ENCODE results near the gene ZNF165.

ZNF165 gene

GRCh38 chr6:28078836-28079235, 1.5 kb upstream of the ZNF165 start:
- CTCF ChIA-PET = no interaction called here
- TF ChIP-seq FOXM1 (IDR thresholded peaks at IDR 0.05; ENCODE audit: borderline replicate concordance) (no peak), L3MBTL2 (conservative IDR thresholded peaks at IDR 0.05) (no peak), TARDBP (IDR thresholded peaks at IDR 0.05) (no peak), ARNT (IDR thresholded peaks at IDR 0.05) (no peak), ELF4 (IDR thresholded peaks at IDR 0.05) (no peak), SP1 (IDR thresholded peaks at IDR 0.05) (no peak), BHLHE40 (IDR thresholded peaks at IDR 0.05; ENCODE audit: borderline replicate concordance) (no peak), HDGF (IDR thresholded peaks at IDR 0.05; ENCODE audit: borderline replicate concordance) (no peak), PKNOX1 (IDR thresholded peaks at IDR 0.05) (no peak), SUZ12 (IDR thresholded peaks at IDR 0.05) (no peak), LEF1 (IDR thresholded peaks at IDR 0.05; ENCODE audit: borderline replicate concordance) (no peak), FOXA1 (IDR thresholded peaks at IDR 0.05) (no peak), NFRKB (IDR thresholded peaks at IDR 0.05) (no peak), CTBP1 (IDR thresholded peaks at IDR 0.05; ENCODE audit: borderline replicate concordance) (no peak), ZNF384 (IDR thresholded peaks at IDR 0.05) (no peak), FOXK2 (IDR thresholded peaks at IDR 0.05) (no peak)
- POLR2A ChIA-PET = interaction anchor here (0.6 to 2.2 kb wide), 5 partner anchors 13 to 307 kb away, joined by 3 to 5 read pairs (median 5); a partner anchor contains a TSS
- DNase-seq (ENCODE audit: extremely low spot score) = no peak

GRCh38 chr6:28080631-28081485, 490 bp downstream of the ZNF165 start:
- peak; percentile 86 for DNase-seq (ENCODE audit: extremely low spot score)
- TF ChIP-seq BHLHE40 (IDR thresholded peaks at IDR 0.05; ENCODE audit: borderline replicate concordance) (no peak), FOXA1 (IDR thresholded peaks at IDR 0.05) (no peak), HDGF (IDR thresholded peaks at IDR 0.05; ENCODE audit: borderline replicate concordance) (no peak), SP1 (IDR thresholded peaks at IDR 0.05) (no peak), PKNOX1 (IDR thresholded peaks at IDR 0.05) (peak; percentile 64; the same call in 1 of the 2 replicates), ZNF384 (IDR thresholded peaks at IDR 0.05) (no peak), FOXM1 (IDR thresholded peaks at IDR 0.05; ENCODE audit: borderline replicate concordance) (peak; percentile 79), L3MBTL2 (conservative IDR thresholded peaks at IDR 0.05) (peak; percentile 17; the same call in 1 of the 2 replicates), NFRKB (IDR thresholded peaks at IDR 0.05) (0 out of 2 replicates have a peak, but pooled peaks have one; percentile 25), LEF1 (IDR thresholded peaks at IDR 0.05; ENCODE audit: borderline replicate concordance) (no peak; the same call in 1 of the 2 replicates), FOXK2 (IDR thresholded peaks at IDR 0.05) (no peak), SUZ12 (IDR thresholded peaks at IDR 0.05) (no peak), CTBP1 (IDR thresholded peaks at IDR 0.05; ENCODE audit: borderline replicate concordance) (peak; percentile 96), TARDBP (IDR thresholded peaks at IDR 0.05) (0 out of 2 replicates have a peak, but pooled peaks have one; percentile 45), ARNT (IDR thresholded peaks at IDR 0.05) (peak; percentile 69; the same call in 1 of the 2 replicates), ELF4 (IDR thresholded peaks at IDR 0.05) (peak; percentile 70; the same call in 1 of the 2 replicates)
- POLR2A ChIA-PET = interaction anchor here (1.1 to 1.2 kb wide), 3 partner anchors 12 to 24 kb away, joined by 4 to 5 read pairs (median 4); no protein-coding TSS in a partner anchor
- CTCF ChIA-PET = interaction anchor here (0.6 kb wide), 1 partner anchor 270 kb away, joined by 3 read pairs; no protein-coding TSS in a partner anchor

- TF ChIP-seq ELF4 (IDR thresholded peaks at IDR 0.05) (no peak), LEF1 (IDR thresholded peaks at IDR 0.05; ENCODE audit: borderline replicate concordance) (no peak), TARDBP (IDR thresholded peaks at IDR 0.05) (no peak), BHLHE40 (IDR thresholded peaks at IDR 0.05; ENCODE audit: borderline replicate concordance) (no peak), L3MBTL2 (conservative IDR thresholded peaks at IDR 0.05) (peak; percentile 2; the same call in 1 of the 2 replicates), FOXM1 (IDR thresholded peaks at IDR 0.05; ENCODE audit: borderline replicate concordance) (no peak), NFRKB (IDR thresholded peaks at IDR 0.05) (no peak)
- CTCF ChIA-PET = no interaction called here
- POLR2A ChIA-PET = interaction anchor here (1.1 kb wide), 1 partner anchor 23 kb away, joined by 4 read pairs; no protein-coding TSS in a partner anchor
Observed at GRCh38 chr6:28081486-28081751, 1.1 kb downstream of the ZNF165 start.

GRCh38 chr6:28082939-28083338, 2.6 kb downstream of the ZNF165 start:
- TF ChIP-seq L3MBTL2 (conservative IDR thresholded peaks at IDR 0.05) (no peak), ELF4 (IDR thresholded peaks at IDR 0.05) (no peak)
- ChIA-PET POLR2A (no interaction called here), CTCF (no interaction called here)
- DNase-seq (ENCODE audit: extremely low spot score) = no peak

More at GRCh38 chr6:28081486-28081751, 1.1 kb downstream of the ZNF165 start:
- no peak for DNase-seq (ENCODE audit: extremely low spot score)

- POLR2A ChIA-PET = interaction anchor here (0.6 kb wide), 1 partner anchor 16 kb away, joined by 3 read pairs; no protein-coding TSS in a partner anchor
Observed at GRCh38 chr6:28089054-28089453, 8.7 kb downstream of the ZNF165 start.

More at GRCh38 chr6:28089054-28089453, 8.7 kb downstream of the ZNF165 start:
- TF ChIP-seq PKNOX1 (IDR thresholded peaks at IDR 0.05) (no peak), ARNT (IDR thresholded peaks at IDR 0.05) (no peak), FOXK2 (IDR thresholded peaks at IDR 0.05) (no peak), CTBP1 (IDR thresholded peaks at IDR 0.05; ENCODE audit: borderline replicate concordance) (no peak), TARDBP (IDR thresholded peaks at IDR 0.05) (no peak), HDGF (IDR thresholded peaks at IDR 0.05; ENCODE audit: borderline replicate concordance) (no peak), SP1 (IDR thresholded peaks at IDR 0.05) (no peak), SUZ12 (IDR thresholded peaks at IDR 0.05) (no peak)
- CTCF ChIA-PET = no interaction called here
- DNase-seq (ENCODE audit: extremely low spot score) = no peak
